Caki2 (cell line): ENCODE data around the gene PPFIBP2. TPM values are rescaled to one million over a fixed set of nuclear protein-coding genes. Genes with fewer than 3 reads are reported as not detected.

ENCODE experiments used
- DNase-seq: peaks from one replicate; pipeline ENCODE4 v3.0.0-alpha.2; 2015; ENCODE audit warnings: low read depth
- in situ Hi-C: cut with HindIII; loops from 2 replicates; pipeline ENCODE4 v1.10.0; 2016; ENCODE audit warnings: low sequenced_read_pairs, low pct_unique_long_range_greater_than_20kb, mixed read lengths
- total RNA-seq: library from RNA; depleted of rRNA; stranded (reverse); fragments of >200 nt; shearing (Covaris generic); gene quantifications from 2 replicates; pipeline ENCODE4 v1.2.3, GENCODE V29; 2014; ENCODE audit warnings: low replicate concordance

Gene PPFIBP2
- total RNA-seq, 1 experiment from 2014 or later = 10.1 TPM

DNA sequence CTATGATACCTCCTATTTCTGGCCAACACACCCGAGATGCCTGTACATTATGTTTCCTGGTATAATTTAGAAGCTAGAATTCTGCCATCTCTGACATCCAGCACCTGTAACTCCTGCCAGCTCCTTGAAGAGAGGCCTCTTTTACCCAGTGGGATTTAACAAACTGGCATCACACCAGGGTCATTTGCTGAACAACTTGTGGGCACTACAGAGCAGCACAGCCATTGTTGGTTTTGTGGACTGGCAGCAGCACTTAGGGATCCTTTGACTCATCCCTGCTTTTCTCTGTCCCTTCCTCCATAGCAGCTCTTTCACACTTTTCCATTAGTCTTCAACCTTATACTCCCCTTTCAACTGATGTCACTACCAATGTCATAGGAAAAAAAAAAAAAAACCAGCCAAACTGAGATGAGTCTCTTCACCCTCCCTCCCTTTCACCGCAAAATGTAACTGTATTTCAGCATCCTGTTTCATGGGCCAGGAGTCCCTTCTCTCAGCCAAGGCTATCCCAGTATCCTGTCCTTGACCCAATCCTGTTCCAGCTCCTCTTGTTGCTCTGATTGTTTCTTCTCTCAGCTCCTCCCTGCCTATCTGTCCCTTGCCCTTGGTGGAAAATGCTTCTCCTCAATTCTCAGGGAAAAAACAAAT, 68.7 kb downstream of the PPFIBP2 start:
- in situ Hi-C loops = no loop called here
- no peak for DNase-seq

GRCh38 chr11:7583248-7583647, 69.4 kb downstream of the PPFIBP2 start:
- in situ Hi-C loops = no loop called here

GRCh38 chr11:7584910-7585309, 71.1 kb downstream of the PPFIBP2 start:
- no peak for DNase-seq
- in situ Hi-C loops = no loop called here

More at GRCh38 chr11:7583248-7583647, 69.4 kb downstream of the PPFIBP2 start:
- no peak for DNase-seq

DNA sequence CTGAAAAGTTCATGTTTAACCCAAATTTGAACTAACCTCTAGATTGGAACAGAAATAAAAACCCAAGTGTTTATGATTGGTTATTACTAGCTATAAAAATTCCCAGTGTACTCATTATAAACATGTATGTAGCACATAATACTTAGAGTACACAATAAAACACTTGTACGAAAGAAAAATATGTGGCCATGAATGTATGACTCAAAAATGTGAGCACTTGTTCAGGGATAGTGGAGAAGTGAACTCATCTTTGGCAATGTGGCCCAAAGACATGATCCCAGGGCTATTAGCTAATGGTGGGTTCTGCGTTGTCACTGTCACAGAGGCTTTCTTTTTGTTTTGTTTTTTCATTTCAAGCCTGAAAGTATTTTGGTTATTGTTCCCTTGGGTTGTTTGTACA, 72.0 kb downstream of the PPFIBP2 start:
- no peak for DNase-seq
- in situ Hi-C loops = no loop called here

- in situ Hi-C loops = no loop called here
- DNase-seq = no peak
Measured at GRCh38 chr11:7586376-7586775, 72.6 kb downstream of the PPFIBP2 start.

DNA sequence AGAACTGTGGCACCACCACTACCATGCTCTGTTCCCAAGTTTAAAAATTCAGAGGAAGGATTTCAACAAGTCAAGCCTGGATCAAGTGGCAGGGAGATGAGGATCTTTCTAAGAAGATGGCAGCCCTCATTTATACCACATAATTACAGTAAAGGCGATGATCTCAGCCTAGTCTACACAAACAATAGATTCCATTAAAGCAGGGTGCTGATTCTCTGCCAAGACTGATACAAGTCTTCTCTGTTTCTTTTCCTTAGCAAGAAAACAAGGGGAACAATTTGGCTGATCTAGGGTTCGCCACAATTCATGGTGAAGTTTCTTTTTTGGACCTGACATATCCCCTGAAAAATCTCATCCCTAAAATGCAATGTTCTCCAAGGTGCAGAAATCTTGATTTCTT, 73.9 kb downstream of the PPFIBP2 start:
- in situ Hi-C loops = no loop called here

DNA sequence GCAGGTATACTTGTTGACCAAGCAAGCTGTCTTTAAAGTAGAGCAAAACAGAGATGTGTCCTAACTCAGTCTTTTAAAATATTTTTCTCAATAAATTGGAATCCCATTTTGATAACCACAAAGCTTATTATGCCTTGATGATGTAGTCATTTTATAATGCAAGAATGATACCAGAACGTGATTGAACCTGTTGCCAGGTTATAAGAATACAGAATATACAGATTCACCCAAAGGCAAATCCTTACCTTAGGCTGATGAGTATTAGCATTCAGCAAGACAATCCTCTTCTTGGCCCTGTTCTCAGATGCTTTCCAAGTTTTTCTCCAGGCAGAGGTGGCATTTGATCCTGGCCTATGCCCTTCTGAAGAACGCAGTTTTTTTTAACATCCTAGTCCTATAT, 76.1 kb downstream of the PPFIBP2 start:
- no peak for DNase-seq
- in situ Hi-C loops = no loop called here

More for the DNA sequence above, 73.9 kb downstream of the PPFIBP2 start:
- DNase-seq = no peak

DNA sequence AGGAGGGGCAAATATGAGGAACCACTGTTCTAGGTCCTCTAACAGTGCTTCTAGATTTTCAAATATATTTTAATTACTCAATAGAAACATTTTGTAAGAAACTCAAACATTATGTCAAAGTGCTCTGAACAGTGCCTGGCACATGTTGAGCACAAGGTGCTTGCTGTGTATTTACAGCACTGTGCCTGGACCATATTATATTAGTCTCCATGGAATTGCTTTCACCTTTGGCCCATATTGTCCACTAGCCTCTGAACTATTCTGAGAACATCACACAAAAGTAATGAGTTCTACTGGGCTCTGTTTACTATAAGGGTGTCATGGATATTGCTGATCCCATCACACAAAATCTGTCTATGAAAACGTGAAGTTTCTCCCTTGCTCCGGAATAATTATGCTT, 76.7 kb downstream of the PPFIBP2 start:
- no peak for DNase-seq
- in situ Hi-C loops = no loop called here

- in situ Hi-C loops = no loop called here
Measured at GRCh38 chr11:7591107-7591894, 77.5 kb downstream of the PPFIBP2 start.

GRCh38 chr11:7591987-7592386, 78.2 kb downstream of the PPFIBP2 start:
- DNase-seq = no peak
- in situ Hi-C loops = no loop called here

More at GRCh38 chr11:7591107-7591894, 77.5 kb downstream of the PPFIBP2 start:
- no peak for DNase-seq

GRCh38 chr11:7592711-7593110, 78.9 kb downstream of the PPFIBP2 start:
- in situ Hi-C loops = no loop called here
- DNase-seq = no peak

DNA sequence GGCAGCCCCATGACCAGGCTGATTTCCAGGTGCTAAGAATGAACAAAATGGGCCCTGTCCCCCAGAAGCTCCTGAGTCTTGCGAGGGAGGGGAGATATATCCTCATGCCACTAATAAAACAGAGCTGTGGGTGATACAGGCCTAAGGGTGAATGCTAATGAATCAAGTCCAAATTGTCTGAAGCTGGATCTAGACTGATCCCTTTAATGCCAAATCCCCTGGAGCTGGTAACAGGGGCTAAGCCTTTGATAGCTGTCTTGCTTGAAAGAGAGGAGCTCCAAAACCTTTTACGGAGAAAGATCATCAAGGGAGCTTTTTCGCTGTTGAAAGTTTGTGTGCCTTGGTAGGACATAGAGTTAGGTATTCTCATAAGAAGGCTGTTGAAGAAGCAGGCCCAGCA, 79.7 kb downstream of the PPFIBP2 start:
- in situ Hi-C loops = no loop called here
- DNase-seq = no peak

DNA sequence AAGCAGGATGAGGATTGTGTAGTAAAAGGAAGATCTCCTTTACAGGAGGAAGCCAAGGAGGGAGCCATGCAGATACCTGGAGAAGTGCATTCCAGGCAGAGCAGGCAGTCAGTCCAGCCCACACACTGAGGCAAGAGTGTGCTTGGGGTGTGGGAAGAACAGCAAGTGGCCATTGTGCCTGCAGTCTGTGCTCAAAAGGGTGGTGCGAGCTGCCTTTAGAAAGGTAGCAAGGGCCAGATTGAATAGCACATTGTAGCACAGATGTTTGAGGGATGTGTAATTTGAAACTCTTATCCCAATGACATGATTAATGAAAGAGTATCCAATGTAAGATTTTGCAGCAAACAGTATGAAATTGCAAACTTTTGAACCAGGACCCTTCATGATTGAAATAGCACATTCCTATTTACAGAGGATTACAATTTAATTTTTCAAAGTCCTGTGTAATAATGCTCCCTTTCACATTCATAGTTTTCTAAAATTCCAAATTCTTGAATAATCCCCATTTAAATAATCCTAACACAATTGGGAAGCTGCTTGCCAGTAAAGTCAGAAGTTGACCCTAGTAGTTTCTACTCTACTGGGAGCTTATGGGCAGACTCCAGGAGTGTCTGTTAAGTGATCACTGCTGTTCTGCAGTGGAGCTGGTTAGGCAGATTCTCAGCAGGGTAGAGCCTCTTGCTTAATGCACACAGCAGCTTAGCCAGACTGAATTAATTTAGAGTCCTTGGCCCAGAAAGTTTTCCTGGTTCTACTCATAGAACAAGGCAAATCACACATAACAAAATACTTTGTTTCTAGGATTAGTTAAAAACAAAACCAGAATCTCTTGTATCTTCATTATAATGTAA, 81.4 kb downstream of the PPFIBP2 start:
- no peak for DNase-seq
- in situ Hi-C loops = no loop called here

GRCh38 chr11:7595951-7596350, 82.2 kb downstream of the PPFIBP2 start:
- in situ Hi-C loops = no loop called here
- no peak for DNase-seq

- in situ Hi-C loops = no loop called here
- DNase-seq = no peak
Measured at GRCh38 chr11:7596975-7597391, 83.2 kb downstream of the PPFIBP2 start.

- in situ Hi-C loops = no loop called here
- DNase-seq = no peak
Measured at GRCh38 chr11:7597620-7598019, 83.8 kb downstream of the PPFIBP2 start.

- DNase-seq = no peak
- in situ Hi-C loops = no loop called here
Measured at GRCh38 chr11:7599209-7599608, 85.4 kb downstream of the PPFIBP2 start.

DNA sequence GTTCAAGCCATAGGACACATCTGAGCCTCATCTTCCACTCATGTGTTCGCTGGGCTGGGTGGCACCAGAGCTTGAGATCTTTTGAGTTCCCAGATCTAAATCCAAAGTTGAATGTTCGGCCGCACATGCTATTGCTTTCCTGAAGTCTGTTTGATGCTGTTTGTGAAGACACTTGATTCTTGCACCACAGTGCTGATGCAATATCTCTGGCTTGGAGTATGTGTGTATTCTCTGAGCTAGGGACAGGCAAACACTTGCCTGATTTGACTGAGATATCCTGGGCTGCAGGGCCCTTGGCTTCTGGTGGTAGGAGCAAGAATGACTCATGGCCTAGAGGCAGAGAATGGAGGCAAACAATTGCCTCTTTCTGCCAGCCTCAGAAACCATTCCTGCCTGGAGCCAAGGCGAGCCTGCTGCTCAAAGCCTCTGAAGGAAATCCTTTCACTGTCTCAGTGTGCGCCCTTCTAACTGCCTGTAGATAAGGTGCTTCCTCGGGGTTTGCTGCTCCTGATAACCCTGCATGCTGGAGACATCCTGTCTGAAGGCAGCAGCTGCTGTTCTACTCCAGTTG, 86.5 kb downstream of the PPFIBP2 start:
- peak; percentile 26 for DNase-seq

More for the DNA sequence above, 86.5 kb downstream of the PPFIBP2 start:
- in situ Hi-C loops = no loop called here
